Stomach (tissue), 9 donors: ENCODE data around the gene RXRG. TPM values are rescaled to one million over a fixed set of nuclear protein-coding genes. Genes with fewer than 3 reads are reported as not detected.

ENCODE experiments used
- DNase-seq, 2 donors: peaks; one replicate each; pipeline versions ENCODE4 v3.0.0 to v3.0.0-alpha.2; 2013 to 2019
- H3K27ac ChIP-seq, 5 donors: fragments of 200-600 bp in 4 of 5; sonication (generic) in 4 of 5; one replicate each; pipeline ENCODE4 v1.5.1; 2013 to 2019; ENCODE audit warnings: mild to moderate bottlenecking in 1 of 5, moderate library complexity in 1 of 5
- H3K27me3 ChIP-seq, 3 donors: fragments of 200-600 bp; sonication (generic); one replicate each; pipeline ENCODE4 v1.5.1; 2017 to 2019; ENCODE audit warnings: mixed run types in 1 of 3
- H3K36me3 ChIP-seq, 4 donors: fragments of 200-600 bp; sonication (generic); 1 replicate in 3 of 4; 2 replicates in 1 of 4; pipeline ENCODE4 v1.5.1; 2016 to 2019
- H3K4me1 ChIP-seq, 4 donors: fragments of 200-600 bp; sonication (generic); one replicate each; pipeline ENCODE4 v1.5.1; 2016 to 2019
- H3K4me3 ChIP-seq, 4 donors: fragments of 200-600 bp; sonication (generic) in 3 of 4; one replicate each; pipeline ENCODE4 v1.5.1; 2016 to 2019; ENCODE audit warnings: mild to moderate bottlenecking in 1 of 4
- H3K9me3 ChIP-seq, 4 donors: fragments of 200-600 bp; sonication (generic); one replicate each; pipeline ENCODE4 v1.5.1; 2016 to 2019
- CTCF ChIP-seq, 7 experiments: fragments of 450-650 bp in 4 of 7; fragments of 200-600 bp in 3 of 7; sonication (generic) in 3 of 7; IDR thresholded peaks; one replicate each; pipeline ENCODE4 v1.5.1; 2016 to 2019; ENCODE audit warnings: antibody characterized with exemption in 7 of 7, control low read depth in 2 of 7, mild to moderate bottlenecking in 1 of 7
- EP300 ChIP-seq: sonication (generic); formaldehyde crosslinking; IDR thresholded peaks from one replicate; pipeline ENCODE4 v1.6.1; 2017; ENCODE audit warnings: antibody characterized with exemption
- POLR2A ChIP-seq, 4 donors: fragments of 450-650 bp; IDR thresholded peaks; one replicate each; pipeline ENCODE4 v1.6.1; 2016; ENCODE audit warnings: antibody characterized with exemption in 4 of 4, control low read depth in 2 of 4, mild to moderate bottlenecking in 1 of 4, moderate library complexity in 1 of 4
- POLR2AphosphoS5 ChIP-seq, 3 donors: sonication (generic); formaldehyde crosslinking; IDR thresholded peaks; one replicate each; pipeline ENCODE4 v1.6.1; 2016; ENCODE audit warnings: antibody characterized with exemption in 3 of 3
- WGBS, 5 donors: extraction: QIAGEN DNeasy Blood & Tissue Kit in 3 of 5; methylation state at CpG; one replicate each; pipeline versions ENCODE4 v1.1.5 to v1.1.7; 2013 to 2018; 5-methylcytosine and 5-hydroxymethylcytosine counted together
- intact Hi-C: fragments of 100-400 bp; cut with DNase I; formaldehyde crosslinking; loops from one replicate; pipeline ENCODE4 v1.15.1; 2023; ENCODE audit warnings: low total_unique reads
- polyA plus RNA-seq, 3 donors: library from polyadenylated mRNA; stranded (reverse); fragments of 200-250 nt; gene quantifications; one replicate each; pipeline ENCODE4 v1.2.3, GENCODE V29; 2013
- total RNA-seq, 5 donors: library from RNA; depleted of rRNA; stranded (reverse); fragments of >200 nt; gene quantifications; one replicate each; pipeline versions ENCODE4 v1.1.0 to v1.2.3, GENCODE V29; 2014 to 2016
- donor health status: healthy with polysubstance abuse.
- donor health status: Bipolar disorder and iron deficiency.
- donor health status: healthy.

Gene RXRG
- total and polyA plus RNA-seq, 8 donors = 0.43 to 2.9 (median 1.4) TPM; not detected in 3

- Histone ChIP-seq H3K27ac (no peak overlapping the region), H3K4me1 (no peaks in the 10 kb centered on the region), H3K36me3 (no peaks in the 10 kb centered on the region), H3K9me3 (no peaks in the 10 kb centered on the region), H3K4me3 (no peak overlapping the region), H3K27me3 (peaks cover 0 to 20% (median 0%) of the 10 kb centered on the region in 3 donors)
- 40 to 49% (median 44%) methylated on average over 6 of the region's 6 CpGs for WGBS, 5 donors
- TF ChIP-seq CTCF (IDR thresholded peaks at IDR 0.05) (peak in 4 of 7 experiments; percentile 21 to 51 (median 34)), POLR2AphosphoS5 (IDR thresholded peaks at IDR 0.05) (no peak)
- intact Hi-C loops = loop anchor here (5.0 kb wide), 1 partner anchor 184 kb away; no protein-coding TSS in a partner anchor
- peak; percentile 32 to 43 for DNase-seq
Observed at GRCh38 chr1:165408518-165408917, 36.4 kb downstream of the RXRG start.

- TF ChIP-seq CTCF (IDR thresholded peaks at IDR 0.05) (no peak), POLR2A (IDR thresholded peaks at IDR 0.05) (no peak), EP300 (no peak), POLR2AphosphoS5 (IDR thresholded peaks at IDR 0.05) (no peak)
- DNase-seq = no peak
- Histone ChIP-seq H3K36me3 (no peaks in the 10 kb centered on the region), H3K27me3 (peaks cover 0 to 17% (median 0%) of the 10 kb centered on the region in 3 donors), H3K4me3 (no peak overlapping the region), H3K4me1 (no peaks in the 10 kb centered on the region), H3K27ac (no peak overlapping the region), H3K9me3 (no peaks in the 10 kb centered on the region)
- 79 to 89% (median 87%) methylated on average over 4 of the region's 4 CpGs for WGBS, 5 donors
- intact Hi-C loops = loop anchor here (5.0 kb wide), 1 partner anchor 185 kb away; no protein-coding TSS in a partner anchor
Observed at GRCh38 chr1:165407398-165407797, 37.5 kb downstream of the RXRG start.

- no peak overlapping the region for H3K27ac ChIP-seq
- peak; percentile 45 to 63 for DNase-seq
- peak in 5 of 7 experiments; percentile 22 to 60 (median 34) for TF ChIP-seq CTCF (IDR thresholded peaks at IDR 0.05)
- no peak for TF ChIP-seq EP300
- no peaks in the 10 kb centered on the region for H3K36me3 ChIP-seq
- H3K4me1 ChIP-seq = no peaks in the 10 kb centered on the region
- H3K27me3 ChIP-seq = peaks cover 0 to 11% (median 0%) of the 10 kb centered on the region in 3 donors
- 34 to 47% (median 37%) methylated on average over 2 to 3 of the region's 3 CpGs for WGBS, 5 donors
- intact Hi-C loops = no loop called here
- no peaks in the 10 kb centered on the region for H3K9me3 ChIP-seq
- no peak overlapping the region for H3K4me3 ChIP-seq
Observed at GRCh38 chr1:165403835-165404482, 41.0 kb downstream of the RXRG start.

GRCh38 chr1:165402517-165403111 lies 42.3 kb downstream of the RXRG start:
- no peaks in the 10 kb centered on the region for H3K36me3 ChIP-seq
- no peak for TF ChIP-seq POLR2AphosphoS5 (IDR thresholded peaks at IDR 0.05)
- TF ChIP-seq CTCF (IDR thresholded peaks at IDR 0.05) = no peak
- no peak for TF ChIP-seq EP300
- TF ChIP-seq POLR2A (IDR thresholded peaks at IDR 0.05) = no peak
- no peak overlapping the region for H3K4me3 ChIP-seq
- peaks cover 0 to 12% (median 3%) of the 10 kb centered on the region in 4 donors for H3K4me1 ChIP-seq
- H3K9me3 ChIP-seq = no peaks in the 10 kb centered on the region
- peaks cover 0 to 11% (median 0%) of the 10 kb centered on the region in 3 donors for H3K27me3 ChIP-seq
- DNase-seq = no peak
- intact Hi-C loops = no loop called here
- H3K27ac ChIP-seq = no peak overlapping the region
- WGBS, 5 donors = 83 to 92% (median 92%) methylated on average over 4 of the region's 4 CpGs
